ENCODE results near the gene PDZRN3.

The PDZRN3 gene

GRCh38 chr3:73379465-73379864 lies 245.3 kb downstream of the PDZRN3 start:
- no peak for DNase-seq

DNA sequence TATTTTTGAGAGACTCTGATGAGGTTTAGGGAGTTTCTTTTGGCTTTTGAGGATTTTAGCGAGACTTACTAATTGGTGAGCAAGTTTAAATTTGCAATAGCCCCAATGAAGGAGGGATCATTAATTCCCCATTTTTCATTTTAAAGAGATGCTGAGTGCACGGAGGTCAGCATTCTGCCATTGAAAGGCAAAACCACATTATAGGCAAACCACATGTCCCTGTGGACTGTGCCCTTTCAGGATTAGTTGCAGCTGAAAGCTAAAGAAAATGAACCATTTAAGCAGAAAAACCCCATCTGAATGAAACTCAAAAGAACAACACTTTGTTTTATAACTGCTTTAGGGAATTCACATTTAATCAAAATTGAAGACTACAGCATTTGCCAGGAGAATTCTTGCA lies 246.5 kb downstream of the PDZRN3 start:
- DNase-seq = no peak

GRCh38 chr3:73365756-73366397 lies 258.9 kb downstream of the PDZRN3 start:
- DNase-seq = no peak

- no peak for DNase-seq
These were observed 260.2 kb downstream of the PDZRN3 start for GRCh38 chr3:73364517-73364916.

GRCh38 chr3:73363093-73363492 lies 261.6 kb downstream of the PDZRN3 start:
- no peak for DNase-seq

DNA sequence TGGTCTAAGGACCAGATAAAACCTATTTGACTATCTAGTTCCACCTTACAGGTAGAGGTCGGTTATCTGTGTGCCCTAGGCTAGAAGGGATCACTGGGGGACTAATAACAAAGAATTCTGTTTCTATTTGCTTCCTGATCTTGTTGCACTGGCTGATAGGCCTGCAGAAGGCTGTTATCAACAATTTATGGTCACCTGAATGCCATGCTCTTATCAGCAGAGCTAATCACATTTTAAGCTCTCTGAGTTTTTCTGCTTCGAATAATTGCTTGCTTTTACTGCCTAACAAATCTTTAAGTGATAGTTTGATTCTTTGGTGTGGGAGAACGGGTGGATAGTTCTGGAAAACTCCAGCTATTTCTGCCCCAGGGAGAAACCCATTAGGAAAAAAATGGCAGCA lies 263.1 kb downstream of the PDZRN3 start:
- no peak for DNase-seq

DNA sequence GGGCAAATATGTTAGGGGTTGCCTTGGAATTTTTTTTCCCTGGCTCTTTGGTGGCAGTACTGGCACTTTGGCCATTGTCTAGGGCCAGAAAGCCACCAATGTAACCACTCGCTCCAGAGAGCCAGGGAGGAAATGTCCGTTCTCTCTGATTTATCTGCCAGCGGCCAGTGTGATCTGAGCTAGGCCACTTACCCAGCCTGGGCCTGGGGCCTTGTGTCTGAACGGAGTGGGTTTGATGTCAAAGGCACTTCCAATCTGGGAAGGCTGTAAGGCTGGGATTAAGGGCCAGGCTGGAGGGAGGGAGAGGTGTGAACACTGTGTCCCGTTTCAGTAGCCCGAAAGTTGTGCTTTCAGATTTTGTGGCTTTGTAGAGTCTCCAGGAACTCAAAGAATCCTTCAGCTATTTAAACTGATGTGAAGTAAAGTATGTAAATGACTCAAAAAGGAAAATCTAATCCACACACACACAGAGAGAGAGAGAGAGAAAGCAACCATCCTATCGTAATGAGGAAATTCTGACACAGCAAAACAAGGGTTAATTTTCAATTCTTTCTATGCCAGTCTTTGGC lies 271.0 kb downstream of the PDZRN3 start:
- no peak for DNase-seq

DNA sequence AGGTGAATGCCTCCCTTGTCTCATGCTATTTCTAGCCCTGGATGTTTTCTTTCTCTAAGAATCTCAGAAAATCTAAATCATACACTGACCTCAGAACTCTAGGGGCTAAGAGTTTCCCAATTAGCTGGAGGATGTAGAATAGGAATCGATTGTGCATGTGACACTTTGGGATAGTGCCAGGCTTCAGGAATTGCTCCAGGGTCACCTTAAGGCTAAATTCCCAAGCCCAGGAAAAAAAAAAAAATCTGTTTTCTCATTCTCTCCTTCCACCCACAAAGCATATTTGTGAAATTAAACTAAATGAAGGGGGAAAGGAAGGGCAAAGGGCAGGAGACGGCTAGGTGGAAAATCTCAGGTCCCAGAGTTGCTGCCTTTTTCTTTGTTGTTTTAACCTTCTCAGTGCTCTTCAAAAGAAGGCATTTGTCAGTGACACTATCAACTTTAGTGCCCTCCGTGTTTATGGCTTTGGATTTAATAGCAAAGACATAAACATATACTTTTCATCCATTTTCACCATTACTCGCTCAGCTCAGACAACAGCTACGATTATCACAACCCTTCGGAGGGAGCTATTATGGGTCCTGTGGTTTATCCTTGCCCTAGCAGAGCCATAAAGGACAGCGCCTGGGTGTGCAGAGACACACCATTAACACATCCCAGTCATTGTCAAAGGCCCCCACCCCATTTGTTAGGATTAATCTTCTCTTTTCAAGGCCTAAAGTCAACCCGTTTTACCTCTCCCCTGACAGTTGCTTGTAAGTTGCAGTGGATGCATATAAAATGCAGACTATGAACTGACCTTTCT lies 271.7 kb downstream of the PDZRN3 start:
- no peak for DNase-seq

DNA sequence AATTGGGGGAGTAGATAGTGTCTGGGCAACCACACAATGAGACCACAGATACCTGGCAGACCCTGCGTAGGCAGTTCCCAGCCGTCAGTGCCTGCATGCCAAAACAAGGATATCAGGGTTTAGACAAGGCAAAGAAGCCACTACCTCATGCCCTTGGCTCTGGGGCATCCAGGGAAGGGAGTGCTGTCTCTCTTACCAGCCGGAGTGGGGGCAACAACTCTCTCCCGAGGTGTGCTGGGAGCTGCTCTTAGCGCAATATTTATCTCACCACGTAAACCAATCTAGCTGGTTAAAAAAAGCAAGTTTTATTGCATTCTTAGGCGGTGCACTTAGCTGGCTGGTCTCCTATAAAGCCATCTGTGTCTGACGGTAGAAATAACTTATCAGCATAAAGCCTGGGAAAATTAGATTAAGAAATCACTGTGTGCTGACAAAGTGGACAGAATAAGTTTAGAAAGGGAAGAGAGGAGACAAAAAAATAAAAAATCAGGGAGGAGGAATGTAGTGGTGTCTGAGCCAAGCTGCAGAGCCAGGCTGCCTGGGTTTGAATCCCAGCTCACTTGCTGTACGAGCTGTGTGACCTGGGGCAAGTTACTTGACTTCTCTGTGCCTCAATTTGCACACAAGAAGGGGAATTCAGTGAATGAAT lies 273.2 kb downstream of the PDZRN3 start:
- DNase-seq = no peak

- DNase-seq = no peak
These were observed 273.7 kb downstream of the PDZRN3 start for GRCh38 chr3:73350996-73351395.

- no peak for DNase-seq
These were observed 275.1 kb downstream of the PDZRN3 start for GRCh38 chr3:73349657-73350056.

GRCh38 chr3:73342077-73342476 lies 282.7 kb downstream of the PDZRN3 start:
- no peak for DNase-seq

DNA sequence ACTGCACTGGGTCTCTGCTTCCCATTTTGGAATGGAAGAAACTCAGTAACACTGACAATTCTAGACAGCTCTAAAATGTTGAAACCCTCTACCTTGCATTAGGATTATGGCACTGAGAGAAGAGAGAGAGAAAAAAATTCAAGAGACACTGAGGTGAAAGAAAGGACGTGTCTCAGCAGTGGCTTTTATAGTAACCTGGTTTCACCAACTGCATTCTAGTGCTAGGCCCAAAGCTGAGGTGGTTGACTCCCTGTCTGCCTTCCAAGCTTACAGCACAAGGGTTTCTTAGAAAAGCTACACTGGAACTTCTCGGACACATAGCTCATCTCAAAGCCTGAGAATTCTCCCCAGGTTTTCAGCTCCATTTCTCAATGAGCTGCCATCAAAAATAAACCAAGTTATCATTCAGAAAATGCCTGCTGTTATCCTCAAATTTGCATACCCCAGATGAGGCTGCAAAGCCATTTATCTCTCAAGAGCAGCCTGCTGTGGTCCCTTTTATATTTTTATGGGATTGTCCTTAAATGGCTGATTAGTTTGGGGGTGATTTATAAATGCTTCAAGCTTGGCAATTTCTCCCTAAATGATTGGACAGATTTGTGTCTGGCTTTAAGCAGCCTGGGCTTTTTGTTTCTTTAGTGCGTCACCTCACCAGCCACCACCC lies 283.3 kb downstream of the PDZRN3 start:
- DNase-seq = no peak

- DNase-seq = no peak
These were observed 292.2 kb downstream of the PDZRN3 start for GRCh38 chr3:73332558-73332957.
